Fibroblast of lung (primary cell): ENCODE results near the gene TNFRSF1A.

ENCODE experiments used
- EZH2 ChIP-seq: IDR thresholded peaks from 2 replicates; pipeline ENCODE4 v1.5.1; 2012; ENCODE audit warnings: low read length, control low read depth, mild to moderate bottlenecking; ENCODE audit errors: missing control alignments
- TF ChIP-seq, protein P1 (sequence below), 2 donors: IDR thresholded peaks in 1 of 2; conservative IDR thresholded peaks in 1 of 2; 1 replicate in 1 of 2; 2 replicates in 1 of 2; pipeline ENCODE4 v1.5.1; 2011 to 2012; ENCODE audit warnings: low read length in 2 of 2, control low read depth in 1 of 2, inconsistent platforms in 1 of 2, low read depth in 1 of 2, mild to moderate bottlenecking in 1 of 2

DNA sequence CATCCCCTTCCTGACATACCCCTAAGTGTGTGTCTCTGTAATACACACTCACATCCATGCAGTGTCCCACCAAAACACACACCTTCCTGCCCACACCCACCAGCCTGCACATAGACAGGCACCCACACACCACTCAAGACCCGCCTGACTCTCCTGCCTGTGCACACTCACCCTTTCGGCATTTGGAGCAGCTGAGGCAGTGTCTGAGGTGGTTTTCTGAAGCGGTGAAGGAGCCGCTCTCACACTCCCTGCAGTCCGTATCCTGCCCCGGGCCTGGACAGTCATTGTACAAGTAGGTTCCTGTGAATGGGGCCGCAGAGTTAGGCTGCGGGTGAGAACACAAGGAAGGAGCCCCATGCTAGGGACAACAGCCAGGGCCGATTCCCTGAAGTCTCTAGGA, 8.3 kb downstream of the TNFRSF1A start:
- no peak for TF ChIP-seq EZH2
- TF ChIP-seq, protein P1, sequence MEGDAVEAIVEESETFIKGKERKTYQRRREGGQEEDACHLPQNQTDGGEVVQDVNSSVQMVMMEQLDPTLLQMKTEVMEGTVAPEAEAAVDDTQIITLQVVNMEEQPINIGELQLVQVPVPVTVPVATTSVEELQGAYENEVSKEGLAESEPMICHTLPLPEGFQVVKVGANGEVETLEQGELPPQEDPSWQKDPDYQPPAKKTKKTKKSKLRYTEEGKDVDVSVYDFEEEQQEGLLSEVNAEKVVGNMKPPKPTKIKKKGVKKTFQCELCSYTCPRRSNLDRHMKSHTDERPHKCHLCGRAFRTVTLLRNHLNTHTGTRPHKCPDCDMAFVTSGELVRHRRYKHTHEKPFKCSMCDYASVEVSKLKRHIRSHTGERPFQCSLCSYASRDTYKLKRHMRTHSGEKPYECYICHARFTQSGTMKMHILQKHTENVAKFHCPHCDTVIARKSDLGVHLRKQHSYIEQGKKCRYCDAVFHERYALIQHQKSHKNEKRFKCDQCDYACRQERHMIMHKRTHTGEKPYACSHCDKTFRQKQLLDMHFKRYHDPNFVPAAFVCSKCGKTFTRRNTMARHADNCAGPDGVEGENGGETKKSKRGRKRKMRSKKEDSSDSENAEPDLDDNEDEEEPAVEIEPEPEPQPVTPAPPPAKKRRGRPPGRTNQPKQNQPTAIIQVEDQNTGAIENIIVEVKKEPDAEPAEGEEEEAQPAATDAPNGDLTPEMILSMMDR (conservative IDR thresholded peaks at IDR 0.05 in 1 of 2, IDR thresholded peaks at IDR 0.05 in 1 of 2; ENCODE audit: low read depth in 1 of 2, low read length in 2 of 2), result no peak
